Activated T-helper 2 cell treated with anti-CD3 and anti-CD28 coated beads, Interferon-gamma antibody, Interleukin-2, Interleukin-4, amounts not matched to agents 10 μg/mL and 5 μg/mL and 100 μg/mL, durations not matched to agents 14 hours and 24 hours and 36 hours (primary cell): ENCODE measurements around the gene FAM24A. TPM values are rescaled to one million over a fixed set of nuclear protein-coding genes. Genes with fewer than 3 reads are reported as not detected.

Experiments
- DNase-seq: peaks from one replicate; pipeline ENCODE4 v3.0.0; 2021; ENCODE audit warnings: low spot score
- H3K27ac Mint-ChIP-seq: one replicate; pipeline ENCODE4 v1.8.0; 2021; ENCODE audit warnings: mixed read lengths
- H3K27me3 Mint-ChIP-seq: one replicate; pipeline ENCODE4 v1.8.0; 2021; ENCODE audit warnings: low read depth, mixed read lengths
- H3K36me3 Mint-ChIP-seq: one replicate; pipeline ENCODE4 v1.8.0; 2021; ENCODE audit warnings: low read depth, mixed read lengths
- H3K4me1 Mint-ChIP-seq: one replicate; pipeline ENCODE4 v1.8.0; 2021; ENCODE audit warnings: low read depth, mixed read lengths
- H3K4me3 Mint-ChIP-seq: one replicate; pipeline ENCODE4 v1.8.0; 2021; ENCODE audit warnings: low read depth, mild to moderate bottlenecking, moderate library complexity, mixed read lengths
- H3K9me3 Mint-ChIP-seq: one replicate; pipeline ENCODE4 v1.8.0; 2021; ENCODE audit warnings: mixed read lengths
- intact Hi-C: fragments of 100-400 bp; cut with micrococcal nuclease; formaldehyde crosslinking; loops from one replicate; pipeline ENCODE4 v1.15.1; 2023
- total RNA-seq: library from RNA; stranded (reverse); gene quantifications from 2 replicates; pipeline ENCODE4 v1.2.3, GENCODE V29; 2022

FAM24A gene
- total RNA-seq, 1 donor from 2014 or later, result not detected

DNA sequence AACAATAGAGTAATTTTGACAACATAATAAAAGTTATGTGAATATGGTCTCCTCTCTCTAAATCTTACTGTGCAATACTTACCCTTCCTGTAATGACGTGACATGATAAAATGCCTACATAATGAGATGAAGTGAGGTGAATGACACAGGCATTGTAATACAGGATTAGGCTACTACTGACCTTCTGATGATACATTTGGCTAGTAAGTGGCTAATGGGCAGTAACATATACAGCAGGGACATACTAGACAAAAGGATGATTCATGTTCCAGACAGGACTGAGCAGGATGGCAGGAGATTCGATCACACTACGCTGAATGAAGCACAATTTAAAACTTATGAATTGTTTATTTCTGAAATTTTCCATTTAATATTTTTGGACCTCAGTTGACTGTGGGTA, 38.9 kb downstream of the FAM24A start:
- Mint-ChIP-seq H3K36me3 (peaks cover 54% of the 10 kb centered on the region), H3K9me3 (peaks cover 3% of the 10 kb centered on the region)
- intact Hi-C loops, result no loop called here

GRCh38 chr10:122953902-122954730, 43.7 kb downstream of the FAM24A start, which contains the start of gene C10orf88:
TSS of gene C10orf88 (minus strand) at chr10:122954227. CDS start at chr10:122954178, 49 bp downstream.
- Mint-ChIP-seq H3K36me3 (peaks cover 30% of the 10 kb centered on the region), H3K27me3 (peaks cover 17% of the 10 kb centered on the region), H3K4me3 (peak within 1 kb of the TSS; percentile 88), H3K4me1 (peaks cover 22% of the 10 kb centered on the region), H3K9me3 (peaks cover 4% of the 10 kb centered on the region), H3K27ac (peak within 1 kb of the TSS; percentile 73)
- intact Hi-C loops, result loop anchor here (1.0 kb wide), 3 partner anchors 26 to 75 kb away; partner anchors contain the start of genes FAM24B, IKZF5 and PSTK
- peak; percentile 97 for DNase-seq

More for the DNA sequence above, 38.9 kb downstream of the FAM24A start:
- Mint-ChIP-seq H3K27ac (no peak overlapping the region), H3K4me3 (no peak overlapping the region), H3K27me3 (no peaks in the 10 kb centered on the region), H3K4me1 (peaks cover 22% of the 10 kb centered on the region)
- no peak for DNase-seq

DNA sequence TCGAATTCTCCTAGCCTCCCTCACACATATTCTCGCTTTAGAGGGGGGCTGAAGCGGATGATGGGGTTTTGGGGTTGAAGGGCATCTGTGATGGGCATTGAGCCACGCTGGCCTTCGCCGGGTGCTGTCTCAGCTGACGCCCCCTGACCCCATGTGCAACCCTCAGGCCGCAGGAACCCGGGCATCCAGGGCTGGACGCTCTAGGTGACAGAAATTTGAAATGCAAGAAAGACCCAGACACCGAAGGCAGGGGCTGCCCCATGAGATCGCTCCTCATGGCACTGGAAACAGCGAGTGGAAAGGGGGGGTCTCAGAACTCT, 44.3 kb downstream of the FAM24A start:
- Mint-ChIP-seq H3K27me3 (peaks cover 17% of the 10 kb centered on the region), H3K27ac (peak overlapping the region; percentile 21), H3K9me3 (peaks cover 4% of the 10 kb centered on the region), H3K4me3 (peak overlapping the region; percentile 88), H3K4me1 (peaks cover 20% of the 10 kb centered on the region), H3K36me3 (peaks cover 26% of the 10 kb centered on the region)
- intact Hi-C loops, result loop anchor here (1.0 kb wide), 3 partner anchors 26 to 75 kb away; partner anchors contain the start of genes FAM24B, IKZF5 and PSTK
- no peak for DNase-seq

DNA sequence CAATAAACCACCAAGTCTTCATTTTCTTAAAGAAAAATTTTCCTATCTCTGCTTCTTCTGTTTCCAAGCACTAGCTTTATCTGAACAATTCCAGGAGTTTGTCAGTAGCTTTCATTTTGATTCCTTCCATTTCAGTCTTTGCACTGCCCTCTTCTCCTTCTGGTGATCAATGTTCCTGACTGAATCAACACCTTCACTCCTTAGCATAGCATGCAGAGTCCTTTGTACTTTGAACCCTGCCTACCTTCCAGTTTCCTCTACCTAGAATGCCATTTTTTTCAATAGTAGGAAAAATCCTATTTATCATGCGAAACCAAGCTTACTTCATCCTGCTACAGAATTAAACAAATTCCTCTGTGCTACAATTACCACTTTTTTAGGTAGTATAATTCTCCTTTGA, 45.5 kb downstream of the FAM24A start:
- Mint-ChIP-seq H3K9me3 (peaks cover 4% of the 10 kb centered on the region), H3K27me3 (peaks cover 17% of the 10 kb centered on the region), H3K27ac (no peak overlapping the region), H3K4me1 (peaks cover 16% of the 10 kb centered on the region), H3K4me3 (no peak overlapping the region), H3K36me3 (peaks cover 20% of the 10 kb centered on the region)
- no peak for DNase-seq
- intact Hi-C loops, result no loop called here

DNA sequence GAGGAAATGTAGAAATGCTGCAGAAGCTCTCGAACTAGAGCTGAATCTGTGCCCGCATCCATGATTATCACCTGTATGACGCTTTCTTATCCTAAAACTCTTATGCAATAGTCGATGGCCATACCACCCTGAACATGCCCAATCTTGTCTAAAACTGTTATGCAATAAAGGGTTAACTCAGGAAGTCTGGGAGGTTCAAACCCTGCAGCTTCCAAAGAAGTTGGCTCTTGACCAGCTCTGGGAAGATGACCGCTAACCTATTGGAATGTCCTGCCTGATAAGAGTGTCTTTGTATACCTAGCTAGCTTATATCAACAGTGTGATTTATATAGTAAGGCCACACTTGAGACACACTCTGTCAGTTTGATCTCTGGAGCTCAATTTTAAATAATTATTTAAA, 47.1 kb downstream of the FAM24A start:
- H3K4me3 Mint-ChIP-seq, result no peak overlapping the region
- H3K27me3 Mint-ChIP-seq, result peaks cover 21% of the 10 kb centered on the region
- DNase-seq, result no peak
- peaks cover 4% of the 10 kb centered on the region for H3K9me3 Mint-ChIP-seq
- H3K27ac Mint-ChIP-seq, result no peak overlapping the region
- peaks cover 15% of the 10 kb centered on the region for H3K36me3 Mint-ChIP-seq
- intact Hi-C loops, result no loop called here
- peaks cover 14% of the 10 kb centered on the region for H3K4me1 Mint-ChIP-seq

DNA sequence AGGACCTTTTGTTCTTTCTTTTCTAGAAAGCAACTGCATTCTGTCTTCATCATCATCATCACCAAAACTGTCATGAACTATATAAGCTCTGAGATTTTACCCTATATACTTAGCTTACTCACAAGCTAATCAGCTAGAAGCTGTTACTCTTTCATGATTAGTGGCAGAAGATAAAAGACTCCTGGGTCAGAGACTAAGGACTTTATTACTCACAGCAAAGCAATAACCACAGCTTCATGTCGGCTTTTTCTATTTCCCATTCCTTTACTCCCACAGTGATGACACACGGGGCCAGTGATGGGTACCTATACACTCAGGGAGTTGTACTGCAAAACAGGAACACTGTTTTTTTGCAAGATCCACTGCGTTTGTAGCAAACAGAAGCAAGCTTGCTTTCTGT, 52.0 kb downstream of the FAM24A start:
- H3K27me3 Mint-ChIP-seq, result peaks cover 10% of the 10 kb centered on the region
- intact Hi-C loops, result no loop called here
- H3K9me3 Mint-ChIP-seq, result peaks cover 24% of the 10 kb centered on the region
- H3K36me3 Mint-ChIP-seq, result no peaks in the 10 kb centered on the region
- H3K4me3 Mint-ChIP-seq, result no peak overlapping the region
- no peak for DNase-seq
- H3K4me1 Mint-ChIP-seq, result peaks cover 4% of the 10 kb centered on the region
- H3K27ac Mint-ChIP-seq, result no peak overlapping the region

Other genes starting within 250 kb of the FAM24A start
- not detected in 2 replicates for gene C10orf120, start 210.8 kb upstream of the FAM24A start, total RNA-seq
- gene CUZD1, start 64.8 kb upstream of the FAM24A start, total RNA-seq, result 2.5 and 2.9 TPM in 2 replicates
- gene FAM24B, start 31.0 kb upstream of the FAM24A start, total RNA-seq, result 15.6 and 16.0 TPM in 2 replicates
- gene C10orf88, start 43.6 kb downstream of the FAM24A start, total RNA-seq, result 9.1 and 10.0 TPM in 2 replicates
- 3.4 TPM in 2 replicates for gene PSTK, start 69.8 kb downstream of the FAM24A start, total RNA-seq
- gene IKZF5, start 98.2 kb downstream of the FAM24A start, total RNA-seq, result 15.0 and 16.1 TPM in 2 replicates
- gene ACADSB, start 98.4 kb downstream of the FAM24A start, total RNA-seq, result 21.4 and 23.3 TPM in 2 replicates
- gene HMX3, start 225.4 kb downstream of the FAM24A start, total RNA-seq, result not detected in 2 replicates
- not detected in 2 replicates for gene HMX2, start 237.5 kb downstream of the FAM24A start, total RNA-seq
- 194 and 210 TPM in 2 replicates for gene BUB3, start 243.8 kb downstream of the FAM24A start, total RNA-seq